Left cardiac atrium (tissue), 4 donors: ENCODE results near the gene MPP2. TPM values are rescaled to one million over a fixed set of nuclear protein-coding genes. Genes with fewer than 3 reads are reported as not detected.
"Not testable (repeated sequence)": the region's sequence is repeated elsewhere in the genome, so short reads cannot be mapped to it uniquely, and the experiment has no call there.

Experiments used
- ATAC-seq, 2 donors: fragments of 200-7000 bp; cut with Tn5 transposase; one replicate each; pipeline ENCODE4 v1.9.1; 2020; ENCODE audit warnings: mild to moderate bottlenecking in 2 of 2, moderate library complexity in 2 of 2
- DNase-seq: peaks from one replicate; pipeline ENCODE4 v3.0.0-alpha.2; 2020
- intact Hi-C, 2 donors: fragments of 100-400 bp; cut with DNase I; formaldehyde crosslinking; loops; one replicate each; pipeline versions ENCODE4 v1.14.1 to v1.15.1; 2022 to 2023
- total RNA-seq, 2 donors: library from RNA; stranded (reverse); fragmentation: NEBNext Ultra II Directional; extraction: Animal tissue kit (Norgen Biotek cat#: 25700); gene quantifications; one replicate each; pipeline ENCODE4 v1.2.1, GENCODE V29; 2021
- donor health status: DM: no; HTN: yes; CAD: no.
- donor health status: DM: no; HTN: yes; CAD: no; lungs with severe emphysema.
- donor health status: DM: yes; HTN: yes; CAD: no.
- donor health status: Dilated cardiomyopathy.

Gene MPP2
- total RNA-seq, 2 donors from 2014 or later = 10.7 to 15.9 TPM

- peak in 1 of 2 donors; percentile 4 for ATAC-seq
- intact Hi-C loops = no loop called here
- DNase-seq = no peak
Observed at GRCh38 chr17:43860077-43860725, 47.1 kb downstream of the MPP2 start.

GRCh38 chr17:43857957-43858600 lies 49.3 kb downstream of the MPP2 start:
- DNase-seq (no peak), ATAC-seq (peak in 1 of 2 donors; percentile 19)
- intact Hi-C loops = no loop called here

- no peak for ATAC-seq
- DNase-seq = no peak
- intact Hi-C loops = no loop called here
Observed at GRCh38 chr17:43857141-43857540, 50.2 kb downstream of the MPP2 start.

- intact Hi-C loops = no loop called here
- ATAC-seq (no peak), DNase-seq (no peak)
Observed at GRCh38 chr17:43856141-43856540, 51.2 kb downstream of the MPP2 start.

- DNase-seq = no peak
- intact Hi-C loops = no loop called here
Observed at GRCh38 chr17:43855061-43855460, 52.3 kb downstream of the MPP2 start.

GRCh38 chr17:43854498-43854897 lies 52.8 kb downstream of the MPP2 start:
- DNase-seq = no peak
- ATAC-seq = no peak
- intact Hi-C loops = no loop called here

More at GRCh38 chr17:43855061-43855460, 52.3 kb downstream of the MPP2 start:
- ATAC-seq = no peak

GRCh38 chr17:43853546-43853945 lies 53.8 kb downstream of the MPP2 start:
- ATAC-seq = no peak
- no peak for DNase-seq
- intact Hi-C loops = no loop called here

GRCh38 chr17:43852571-43852970 lies 54.8 kb downstream of the MPP2 start:
- DNase-seq = no peak
- ATAC-seq = no peak
- intact Hi-C loops = no loop called here

- DNase-seq = no peak
- intact Hi-C loops = loop anchor here (10.0 kb wide), 2 partner anchors 74 to 154 kb away; partner anchors contain the start of gene DUSP3 (in 1 of the 2)
Observed at GRCh38 chr17:43849116-43849515, 58.2 kb downstream of the MPP2 start.

GRCh38 chr17:43848601-43849000 lies 58.7 kb downstream of the MPP2 start:
- ATAC-seq (no peak), DNase-seq (no peak)
- intact Hi-C loops = loop anchor here (10.0 kb wide), 2 partner anchors 74 to 154 kb away; partner anchors contain the start of gene DUSP3 (in 1 of the 2)

More at GRCh38 chr17:43849116-43849515, 58.2 kb downstream of the MPP2 start:
- ATAC-seq = no peak

GRCh38 chr17:43846963-43847371 lies 60.4 kb downstream of the MPP2 start, which contains the start of gene CD300LG:
Gene CD300LG (plus strand): TSS chr17:43847176. CDS start chr17:43847217, 41 bp downstream.
- DNase-seq (no peak), ATAC-seq (peak; percentile 17 to 55)
- intact Hi-C loops = loop anchor here (10.0 kb wide), 2 partner anchors 72 to 152 kb away; partner anchors contain the start of gene DUSP3 (in 1 of the 2)

- intact Hi-C loops = loop anchor here (10.0 kb wide), 2 partner anchors 71 to 151 kb away; partner anchors contain the start of gene DUSP3 (in 1 of the 2)
- ATAC-seq (peak; percentile 96 to 97), DNase-seq (peak; percentile 89)
Observed at GRCh38 chr17:43846221-43846712, 61.1 kb downstream of the MPP2 start.

- DNase-seq (no peak), ATAC-seq (no peak)
- intact Hi-C loops = loop anchor here (10.0 kb wide), 2 partner anchors 71 to 151 kb away; partner anchors contain the start of gene DUSP3 (in 1 of the 2)
Observed at GRCh38 chr17:43845766-43846165, 61.6 kb downstream of the MPP2 start.

- DNase-seq = no peak
- intact Hi-C loops = loop anchor here (10.0 kb wide), 2 partner anchors 69 to 149 kb away; partner anchors contain the start of gene DUSP3 (in 1 of the 2)
- no peak for ATAC-seq
Observed at GRCh38 chr17:43844241-43844640, 63.1 kb downstream of the MPP2 start.

- intact Hi-C loops = loop anchor here (10.0 kb wide), 2 partner anchors 68 to 148 kb away; partner anchors contain the start of gene DUSP3 (in 1 of the 2)
- ATAC-seq = no peak
- DNase-seq = no peak
Observed at GRCh38 chr17:43842975-43843325, 64.4 kb downstream of the MPP2 start.

GRCh38 chr17:43842091-43842974 lies 65.0 kb downstream of the MPP2 start:
- ATAC-seq, DNase-seq: not testable (repeated sequence)
- intact Hi-C loops = loop anchor here (10.0 kb wide), 2 partner anchors 68 to 148 kb away; partner anchors contain the start of gene DUSP3 (in 1 of the 2)

- intact Hi-C loops = loop anchor here (10.0 kb wide), 2 partner anchors 66 to 146 kb away; partner anchors contain the start of gene DUSP3 (in 1 of the 2)
Observed at GRCh38 chr17:43841282-43841681, 66.1 kb downstream of the MPP2 start.

GRCh38 chr17:43840814-43841213 lies 66.5 kb downstream of the MPP2 start:
- intact Hi-C loops = loop anchor here (10.0 kb wide), 2 partner anchors 66 to 146 kb away; partner anchors contain the start of gene DUSP3 (in 1 of the 2)
- no peak for DNase-seq
- peak; percentile 53 to 64 for ATAC-seq

More at GRCh38 chr17:43841282-43841681, 66.1 kb downstream of the MPP2 start:
- ATAC-seq (no peak), DNase-seq (no peak)
